ENCODE measurements around the gene POLDIP3. TPM values are rescaled to one million over a fixed set of nuclear protein-coding genes. Genes with fewer than 3 reads are reported as not detected.
A peak's percentile ranks its signal among the peaks of the same experiment; 100 is the strongest.
"Not testable (repeated sequence)": the region's sequence is repeated elsewhere in the genome, so short reads cannot be mapped to it uniquely, and the experiment has no call there.

The POLDIP3 gene
- total RNA-seq, 4 donors from 2014 or later, result 32.4 to 61.1 (median 45.7) TPM

DNA sequence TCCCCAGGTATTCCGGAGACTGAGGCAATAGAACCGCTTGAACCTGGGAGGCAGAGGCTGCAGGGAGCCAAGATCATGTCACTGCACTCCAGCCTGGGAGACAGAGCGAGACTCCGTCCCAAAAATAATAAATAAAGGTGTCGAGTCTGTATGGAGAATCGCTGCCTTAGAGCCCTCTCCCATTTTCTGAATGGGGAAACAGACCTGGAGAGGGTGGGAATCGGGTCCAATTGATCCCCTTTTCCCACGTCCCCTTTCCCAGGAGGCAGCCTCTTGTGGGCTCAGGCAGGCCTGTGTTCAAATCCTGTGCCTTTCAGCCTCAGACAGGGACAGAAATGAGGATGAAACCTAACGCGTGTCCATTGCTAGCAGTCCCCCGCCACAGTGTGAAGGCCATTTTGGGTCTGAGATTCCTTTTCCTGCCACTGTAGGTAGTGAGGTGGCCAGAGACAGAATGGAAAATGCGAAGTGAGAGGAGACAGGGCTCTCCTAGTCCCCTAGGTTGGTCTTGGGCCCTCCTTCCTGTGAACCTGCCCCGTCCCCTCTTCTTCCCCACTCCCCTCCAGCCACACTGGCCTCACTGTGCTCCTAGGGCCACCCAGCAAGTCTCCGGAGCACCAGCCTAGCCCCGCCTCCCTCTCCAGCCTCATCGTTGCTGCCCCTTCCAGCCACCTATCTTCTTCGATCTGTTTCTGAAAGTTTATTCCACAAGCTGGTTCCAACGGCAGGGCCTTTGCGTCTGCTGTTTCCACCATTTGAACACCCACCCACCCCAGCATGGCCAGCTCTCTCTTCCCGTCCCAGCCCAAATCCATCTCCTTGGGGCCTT, 2.7 kb upstream of the POLDIP3 start:
- TF ChIP-seq POLR2AphosphoS5 (IDR thresholded peaks at IDR 0.05), result no peak
- DNase-seq (ENCODE audit: low spot score in 2 of 2), result peak in 1 of 2 donors; percentile 76
- 57% methylated on average over 18 of the region's 20 CpGs for WGBS
- no peaks in the 10 kb centered on the region for H3K27me3 ChIP-seq
- peaks cover 65% of the 10 kb centered on the region for H3K4me1 ChIP-seq
- H3K4me3 ChIP-seq, result no peak overlapping the region
- peaks cover 18% of the 10 kb centered on the region for H3K36me3 ChIP-seq
- no peaks in the 10 kb centered on the region for H3K9me3 ChIP-seq
- H3K27ac ChIP-seq, result no peak overlapping the region

DNA sequence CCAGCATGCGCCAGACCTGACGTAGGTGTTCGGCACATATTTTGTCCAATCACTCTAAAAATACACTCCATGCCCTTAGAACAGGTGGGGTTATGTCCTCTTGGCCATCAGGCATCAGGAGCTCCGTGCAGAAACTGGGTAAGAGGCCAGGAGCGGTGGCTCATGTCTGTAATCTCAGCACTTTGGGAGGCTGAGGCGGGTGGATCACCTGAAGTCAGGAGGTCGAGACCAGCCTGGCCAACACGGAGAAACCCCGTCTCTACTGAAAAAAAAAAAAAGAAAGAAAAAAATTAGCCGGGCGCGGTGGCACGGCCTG, 1.1 kb upstream of the POLDIP3 start:
- not testable (repeated sequence) for H3K27me3 ChIP-seq, H3K9me3 ChIP-seq
- WGBS, result 15% methylated on average over 13 of the region's 13 CpGs
- Histone ChIP-seq H3K27ac (peak overlapping the region; percentile 99), H3K36me3 (peaks cover 17% of the 10 kb centered on the region), H3K4me1 (peaks cover 64% of the 10 kb centered on the region), H3K4me3 (peak overlapping the region; percentile 91)
- peak in 1 of 2 donors; percentile 73 for DNase-seq (ENCODE audit: low spot score in 2 of 2)

- DNase-seq (ENCODE audit: low spot score in 2 of 2), result peak; percentile 94 to 95
- under 1% methylated on average over 34 of the region's 35 CpGs for WGBS
- Histone ChIP-seq H3K27ac (peak overlapping the region; percentile 99), H3K9me3 (no peaks in the 10 kb centered on the region), H3K27me3 (no peaks in the 10 kb centered on the region), H3K4me1 (peaks cover 64% of the 10 kb centered on the region), H3K36me3 (peaks cover 16% of the 10 kb centered on the region), H3K4me3 (peak overlapping the region; percentile 91)
- TF ChIP-seq, protein P1, sequence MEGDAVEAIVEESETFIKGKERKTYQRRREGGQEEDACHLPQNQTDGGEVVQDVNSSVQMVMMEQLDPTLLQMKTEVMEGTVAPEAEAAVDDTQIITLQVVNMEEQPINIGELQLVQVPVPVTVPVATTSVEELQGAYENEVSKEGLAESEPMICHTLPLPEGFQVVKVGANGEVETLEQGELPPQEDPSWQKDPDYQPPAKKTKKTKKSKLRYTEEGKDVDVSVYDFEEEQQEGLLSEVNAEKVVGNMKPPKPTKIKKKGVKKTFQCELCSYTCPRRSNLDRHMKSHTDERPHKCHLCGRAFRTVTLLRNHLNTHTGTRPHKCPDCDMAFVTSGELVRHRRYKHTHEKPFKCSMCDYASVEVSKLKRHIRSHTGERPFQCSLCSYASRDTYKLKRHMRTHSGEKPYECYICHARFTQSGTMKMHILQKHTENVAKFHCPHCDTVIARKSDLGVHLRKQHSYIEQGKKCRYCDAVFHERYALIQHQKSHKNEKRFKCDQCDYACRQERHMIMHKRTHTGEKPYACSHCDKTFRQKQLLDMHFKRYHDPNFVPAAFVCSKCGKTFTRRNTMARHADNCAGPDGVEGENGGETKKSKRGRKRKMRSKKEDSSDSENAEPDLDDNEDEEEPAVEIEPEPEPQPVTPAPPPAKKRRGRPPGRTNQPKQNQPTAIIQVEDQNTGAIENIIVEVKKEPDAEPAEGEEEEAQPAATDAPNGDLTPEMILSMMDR (IDR thresholded peaks at IDR 0.05), result no peak
- TF ChIP-seq POLR2AphosphoS5 (IDR thresholded peaks at IDR 0.05) (peak; percentile 86 to 98 (median 95)), POLR2A (IDR thresholded peaks at IDR 0.05) (peak; percentile 97 to 98), EP300 (IDR thresholded peaks at IDR 0.05) (no peak)
Measured at GRCh38 chr22:42615092-42615859, 593 bp upstream of the POLDIP3 start.

DNA sequence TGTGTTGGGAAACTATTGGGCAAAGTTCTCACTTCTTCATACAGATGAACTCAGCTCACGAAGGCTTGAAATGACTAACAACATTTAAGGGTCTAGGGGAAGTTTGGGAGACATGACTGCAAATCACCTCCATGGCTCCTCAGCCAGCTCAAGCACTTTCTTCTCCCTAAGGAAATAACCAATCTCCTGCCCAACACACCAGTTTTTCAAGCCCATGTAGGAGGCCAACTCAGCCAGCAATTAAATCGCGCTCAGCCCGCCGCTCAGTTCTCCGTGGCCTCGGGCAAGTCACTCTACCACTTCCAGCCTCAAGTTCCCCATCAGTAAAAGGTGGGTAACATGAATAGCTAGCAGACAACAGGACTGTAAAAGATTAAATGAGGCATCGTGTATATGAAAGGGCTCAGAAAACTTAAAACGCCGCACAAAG, 796 bp downstream of the POLDIP3 start:
- TF ChIP-seq EP300 (IDR thresholded peaks at IDR 0.05) (no peak), POLR2AphosphoS5 (IDR thresholded peaks at IDR 0.05) (no peak), POLR2A (IDR thresholded peaks at IDR 0.05) (no peak)
- TF ChIP-seq, protein P1 (IDR thresholded peaks at IDR 0.05), result no peak
- DNase-seq (ENCODE audit: low spot score in 2 of 2), result no peak
- peaks cover 76% of the 10 kb centered on the region for H3K4me1 ChIP-seq

DNA sequence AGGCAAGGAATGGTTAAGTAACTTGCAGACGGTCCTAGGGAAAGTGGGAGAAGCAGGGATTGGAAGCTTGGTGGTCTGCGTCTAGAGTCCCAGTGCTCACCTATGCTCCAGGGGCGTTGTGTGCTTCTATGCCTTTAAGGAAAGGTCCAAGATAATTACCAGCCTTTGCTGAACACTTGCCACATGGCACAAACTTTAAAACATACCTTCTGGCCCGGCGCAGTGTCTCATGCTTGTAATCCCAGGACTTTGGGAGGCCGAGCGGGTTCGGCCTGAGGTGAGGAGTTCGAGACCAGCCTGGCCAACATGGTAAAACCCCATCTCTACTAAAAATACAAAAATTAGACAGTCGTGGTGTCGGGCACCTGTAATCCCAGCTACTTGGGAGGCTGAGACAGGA, 2.3 kb downstream of the POLDIP3 start:
- H3K4me1 ChIP-seq, result peaks cover 80% of the 10 kb centered on the region
- H3K27ac ChIP-seq, result peak overlapping the region; percentile 99
- H3K36me3 ChIP-seq, result peaks cover 4% of the 10 kb centered on the region
- WGBS, result 81% methylated on average over 11 of the region's 11 CpGs
- no peak for TF ChIP-seq EP300 (IDR thresholded peaks at IDR 0.05)
- no peak for TF ChIP-seq POLR2AphosphoS5 (IDR thresholded peaks at IDR 0.05)
- TF ChIP-seq POLR2A (IDR thresholded peaks at IDR 0.05), result no peak
- TF ChIP-seq, protein P1 (IDR thresholded peaks at IDR 0.05), result no peak
- DNase-seq (ENCODE audit: low spot score in 2 of 2), result no peak
- H3K27me3 ChIP-seq, result no peaks in the 10 kb centered on the region
- H3K9me3 ChIP-seq, result no peaks in the 10 kb centered on the region
- H3K4me3 ChIP-seq, result peak overlapping the region; percentile 91

More for the DNA sequence above, 796 bp downstream of the POLDIP3 start:
- under 1% methylated on average over 10 of the region's 10 CpGs for WGBS
- peaks cover 2% of the 10 kb centered on the region for H3K36me3 ChIP-seq
- peak overlapping the region; percentile 99 for H3K27ac ChIP-seq
- H3K9me3 ChIP-seq, result no peaks in the 10 kb centered on the region
- no peaks in the 10 kb centered on the region for H3K27me3 ChIP-seq
- peak overlapping the region; percentile 91 for H3K4me3 ChIP-seq

- H3K4me3 ChIP-seq, result no peak overlapping the region
- no peak for DNase-seq (ENCODE audit: low spot score in 2 of 2)
- WGBS, result 87% methylated on average over 1 of the region's 1 CpG
- peaks cover 71% of the 10 kb centered on the region for H3K4me1 ChIP-seq
- H3K36me3 ChIP-seq, result peaks cover 12% of the 10 kb centered on the region
- no peak overlapping the region for H3K27ac ChIP-seq
- no peak for TF ChIP-seq POLR2A (IDR thresholded peaks at IDR 0.05)
- TF ChIP-seq, protein P1 (IDR thresholded peaks at IDR 0.05), result no peak
- no peak for TF ChIP-seq POLR2AphosphoS5 (IDR thresholded peaks at IDR 0.05)
- no peak for TF ChIP-seq EP300 (IDR thresholded peaks at IDR 0.05)
- H3K27me3 ChIP-seq, result no peaks in the 10 kb centered on the region
- no peaks in the 10 kb centered on the region for H3K9me3 ChIP-seq
Measured at GRCh38 chr22:42611051-42611450, 3.6 kb downstream of the POLDIP3 start.

Measured in suprapubic skin (tissue), 4 donors.